Activated naive CD4-positive, alpha-beta T cell treated with anti-CD3 and anti-CD28 coated beads for 36 hours (primary cell): Measurements from ENCODE around the gene ERC2. TPM values are rescaled to one million over a fixed set of nuclear protein-coding genes. Genes with fewer than 3 reads are reported as not detected.

ENCODE experiments used
- CTCF ChIA-PET: fragments of 350-600 bp; sonication (Branson Sonifier 250); formaldehyde crosslinking; loops from one replicate; lab custom pipeline; 2021; ENCODE audit warnings: antibody characterized with exemption; lab: Charles Lee
- DNase-seq: peaks from one replicate; pipeline ENCODE4 v3.0.0-alpha.2; 2020
- H3K27ac Mint-ChIP-seq: one replicate; pipeline ENCODE4 v1.8.0; 2021; ENCODE audit warnings: mild to moderate bottlenecking, mixed read lengths
- H3K27me3 Mint-ChIP-seq: one replicate; pipeline ENCODE4 v1.8.0; 2021; ENCODE audit warnings: low read depth, mixed read lengths
- H3K36me3 Mint-ChIP-seq: one replicate; pipeline ENCODE4 v1.8.0; 2021; ENCODE audit warnings: low read depth, mixed read lengths
- H3K4me1 Mint-ChIP-seq: one replicate; pipeline ENCODE4 v1.8.0; 2021; ENCODE audit warnings: low read depth, mixed read lengths
- H3K4me3 Mint-ChIP-seq: one replicate; pipeline ENCODE4 v1.8.0; 2021; ENCODE audit warnings: mild to moderate bottlenecking, moderate library complexity, mixed read lengths
- H3K9me3 Mint-ChIP-seq: one replicate; pipeline ENCODE4 v1.8.0; 2021; ENCODE audit warnings: mixed read lengths
- intact Hi-C: fragments of 100-400 bp; cut with micrococcal nuclease; formaldehyde crosslinking; loops from one replicate; pipeline ENCODE4 v1.15.1; 2023
- total RNA-seq, 2 experiments: library from RNA; stranded (reverse); gene quantifications; one replicate each; pipeline ENCODE4 v1.2.3, GENCODE V29; 2021

Gene ERC2
- total RNA-seq, 2 experiments from 2014 or later = 0.12 TPM; not detected in 1

GRCh38 chr3:55797775-55798174 lies 670.5 kb downstream of the ERC2 start:
- Mint-ChIP-seq H3K36me3 (no peaks in the 10 kb centered on the region), H3K27me3 (no peaks in the 10 kb centered on the region), H3K9me3 (no peaks in the 10 kb centered on the region), H3K4me1 (no peaks in the 10 kb centered on the region), H3K27ac (no peak overlapping the region), H3K4me3 (no peak overlapping the region)
- CTCF ChIA-PET = no interaction called here
- no peak for DNase-seq
- intact Hi-C loops = no loop called here

DNA sequence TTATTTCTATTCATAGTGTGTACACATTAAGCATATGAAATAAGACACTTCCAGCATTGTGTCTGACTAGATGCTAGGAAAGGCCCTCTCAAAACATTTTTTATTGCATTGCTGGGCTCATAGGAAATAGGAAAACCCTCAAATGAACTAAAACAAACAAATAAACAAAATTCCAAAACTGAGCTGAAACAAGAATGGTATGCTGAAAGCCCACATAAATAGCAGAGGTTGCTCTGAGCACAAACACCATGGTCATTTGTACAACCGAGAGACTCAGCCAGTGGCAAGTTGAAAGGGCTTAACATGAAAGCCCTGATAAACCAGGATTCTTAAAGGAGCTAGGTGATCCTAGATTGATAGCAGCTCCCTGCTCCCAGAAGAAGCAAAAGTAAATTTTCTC lies 671.2 kb downstream of the ERC2 start:
- H3K9me3 Mint-ChIP-seq = no peaks in the 10 kb centered on the region
- H3K4me3 Mint-ChIP-seq = no peak overlapping the region
- intact Hi-C loops = no loop called here
- no peak overlapping the region for H3K27ac Mint-ChIP-seq
- CTCF ChIA-PET = no interaction called here
- no peak for DNase-seq
- no peaks in the 10 kb centered on the region for H3K36me3 Mint-ChIP-seq
- no peaks in the 10 kb centered on the region for H3K4me1 Mint-ChIP-seq
- no peaks in the 10 kb centered on the region for H3K27me3 Mint-ChIP-seq

DNA sequence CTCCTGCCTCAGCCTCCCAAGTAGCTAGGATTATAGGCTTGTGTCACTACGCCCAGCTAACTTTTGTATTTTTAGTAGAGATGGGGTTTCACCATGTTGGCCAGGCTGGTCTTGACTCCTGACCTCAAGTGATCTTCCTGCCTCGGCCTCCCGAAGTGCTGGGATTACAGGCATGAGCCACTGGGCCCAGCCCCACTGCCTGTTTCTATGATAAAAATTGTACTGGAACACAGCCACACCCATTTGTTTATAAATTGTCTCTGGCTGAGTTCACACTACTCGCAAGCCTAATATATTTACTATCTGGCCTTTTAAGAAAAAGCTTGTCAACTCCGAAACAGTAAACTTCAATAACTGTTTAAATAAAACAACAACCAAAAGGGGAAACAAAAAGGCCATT lies 671.7 kb downstream of the ERC2 start:
- H3K4me3 Mint-ChIP-seq = no peak overlapping the region
- no peaks in the 10 kb centered on the region for H3K9me3 Mint-ChIP-seq
- no peaks in the 10 kb centered on the region for H3K36me3 Mint-ChIP-seq
- DNase-seq = no peak
- intact Hi-C loops = no loop called here
- no peaks in the 10 kb centered on the region for H3K4me1 Mint-ChIP-seq
- CTCF ChIA-PET = no interaction called here
- H3K27me3 Mint-ChIP-seq = no peaks in the 10 kb centered on the region
- H3K27ac Mint-ChIP-seq = no peak overlapping the region

GRCh38 chr3:55795746-55796145 lies 672.5 kb downstream of the ERC2 start:
- Mint-ChIP-seq H3K4me3 (no peak overlapping the region), H3K4me1 (no peaks in the 10 kb centered on the region), H3K27ac (no peak overlapping the region), H3K27me3 (no peaks in the 10 kb centered on the region), H3K36me3 (no peaks in the 10 kb centered on the region), H3K9me3 (no peaks in the 10 kb centered on the region)
- intact Hi-C loops = no loop called here
- no peak for DNase-seq
- CTCF ChIA-PET = no interaction called here

- no peak for DNase-seq
Measured at GRCh38 chr3:55795296-55795695, 673.0 kb downstream of the ERC2 start.

DNA sequence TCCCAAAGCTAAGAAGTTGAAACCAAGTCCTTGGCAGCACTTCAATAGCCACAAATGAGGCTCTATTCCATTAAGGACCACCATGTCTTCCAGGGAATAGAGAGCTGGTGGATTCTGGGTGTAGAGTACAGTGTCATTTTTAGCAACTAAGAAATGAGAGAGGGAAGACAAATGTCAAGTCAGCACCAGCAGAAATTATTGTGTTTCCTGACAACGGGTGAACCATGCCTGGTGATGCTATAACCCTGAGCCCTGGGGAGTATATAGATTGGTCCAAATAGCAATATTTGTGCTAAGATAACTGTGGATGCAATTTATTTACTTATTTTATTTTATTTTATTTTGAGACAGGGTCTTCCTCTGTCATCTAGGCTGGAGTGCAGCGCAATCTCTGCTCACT lies 675.5 kb downstream of the ERC2 start:
- Mint-ChIP-seq H3K36me3 (no peaks in the 10 kb centered on the region), H3K27me3 (no peaks in the 10 kb centered on the region), H3K27ac (no peak overlapping the region), H3K4me1 (no peaks in the 10 kb centered on the region), H3K9me3 (no peaks in the 10 kb centered on the region), H3K4me3 (no peak overlapping the region)
- intact Hi-C loops = no loop called here
- CTCF ChIA-PET = no interaction called here
- no peak for DNase-seq

More at GRCh38 chr3:55795296-55795695, 673.0 kb downstream of the ERC2 start:
- intact Hi-C loops = no loop called here
- Mint-ChIP-seq H3K27ac (no peak overlapping the region), H3K9me3 (no peaks in the 10 kb centered on the region), H3K4me3 (no peak overlapping the region), H3K4me1 (no peaks in the 10 kb centered on the region), H3K36me3 (no peaks in the 10 kb centered on the region), H3K27me3 (no peaks in the 10 kb centered on the region)
- CTCF ChIA-PET = no interaction called here

- Mint-ChIP-seq H3K9me3 (no peaks in the 10 kb centered on the region), H3K27me3 (no peaks in the 10 kb centered on the region), H3K4me3 (no peak overlapping the region), H3K36me3 (no peaks in the 10 kb centered on the region), H3K4me1 (no peaks in the 10 kb centered on the region), H3K27ac (no peak overlapping the region)
- CTCF ChIA-PET = no interaction called here
- no peak for DNase-seq
- intact Hi-C loops = no loop called here
Measured at GRCh38 chr3:55792009-55792408, 676.3 kb downstream of the ERC2 start.

GRCh38 chr3:55790596-55791350 lies 677.5 kb downstream of the ERC2 start:
- Mint-ChIP-seq H3K4me1 (no peaks in the 10 kb centered on the region), H3K27me3 (no peaks in the 10 kb centered on the region), H3K36me3 (no peaks in the 10 kb centered on the region), H3K9me3 (no peaks in the 10 kb centered on the region), H3K4me3 (no peak overlapping the region), H3K27ac (no peak overlapping the region)
- no peak for DNase-seq
- intact Hi-C loops = no loop called here
- CTCF ChIA-PET = no interaction called here

DNA sequence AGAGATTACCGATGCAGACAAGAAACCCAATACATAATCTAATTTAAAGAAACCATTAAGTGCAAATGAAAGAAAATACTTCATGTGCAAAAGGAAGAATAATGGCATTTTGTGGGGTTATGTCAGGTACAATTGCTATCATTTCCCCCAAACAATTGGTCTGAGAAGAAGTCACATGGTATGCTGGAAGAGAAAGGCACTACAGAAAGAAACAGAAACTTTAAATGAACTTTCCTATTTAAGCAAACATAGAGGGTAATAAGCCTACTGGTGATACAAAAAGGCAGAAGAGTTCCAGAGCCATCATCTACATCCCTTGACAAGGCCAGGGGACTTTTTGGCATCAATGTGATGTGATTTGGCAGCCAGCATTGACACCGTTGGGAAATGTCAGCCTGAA lies 678.8 kb downstream of the ERC2 start:
- no peaks in the 10 kb centered on the region for H3K4me1 Mint-ChIP-seq
- CTCF ChIA-PET = no interaction called here
- no peaks in the 10 kb centered on the region for H3K36me3 Mint-ChIP-seq
- no peak overlapping the region for H3K27ac Mint-ChIP-seq
- no peaks in the 10 kb centered on the region for H3K9me3 Mint-ChIP-seq
- no peak for DNase-seq
- H3K27me3 Mint-ChIP-seq = no peaks in the 10 kb centered on the region
- H3K4me3 Mint-ChIP-seq = no peak overlapping the region
- intact Hi-C loops = no loop called here

- Mint-ChIP-seq H3K4me1 (no peaks in the 10 kb centered on the region), H3K27me3 (no peaks in the 10 kb centered on the region), H3K36me3 (no peaks in the 10 kb centered on the region), H3K9me3 (no peaks in the 10 kb centered on the region), H3K27ac (no peak overlapping the region), H3K4me3 (no peak overlapping the region)
- intact Hi-C loops = no loop called here
- DNase-seq = no peak
- CTCF ChIA-PET = no interaction called here
Measured at GRCh38 chr3:55782807-55783206, 685.5 kb downstream of the ERC2 start.

- no peak overlapping the region for H3K27ac Mint-ChIP-seq
- no peak overlapping the region for H3K4me3 Mint-ChIP-seq
- H3K9me3 Mint-ChIP-seq = no peaks in the 10 kb centered on the region
- H3K27me3 Mint-ChIP-seq = no peaks in the 10 kb centered on the region
- CTCF ChIA-PET = no interaction called here
- no peak for DNase-seq
- no peaks in the 10 kb centered on the region for H3K36me3 Mint-ChIP-seq
- no peaks in the 10 kb centered on the region for H3K4me1 Mint-ChIP-seq
- intact Hi-C loops = no loop called here
Measured at GRCh38 chr3:55782351-55782750, 685.9 kb downstream of the ERC2 start.

DNA sequence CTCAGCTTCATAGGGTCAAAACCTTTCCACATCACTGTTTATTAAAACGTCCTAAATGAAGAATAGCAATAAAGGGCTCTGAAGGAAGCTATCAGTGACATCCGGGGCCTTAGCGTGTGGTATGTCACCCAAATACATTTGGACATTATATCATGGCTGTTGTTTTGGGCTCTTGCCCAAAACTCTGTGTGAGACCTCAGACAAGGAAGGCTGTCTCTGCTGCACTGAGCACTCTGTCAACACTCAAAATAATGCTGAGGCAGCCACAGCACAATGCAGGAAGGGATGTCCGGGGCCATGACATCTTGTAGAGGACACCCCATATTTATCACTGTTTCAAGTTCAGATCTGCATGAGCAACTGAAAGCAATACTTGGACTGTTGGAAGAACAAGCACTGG lies 687.4 kb downstream of the ERC2 start:
- H3K36me3 Mint-ChIP-seq = no peaks in the 10 kb centered on the region
- no peak overlapping the region for H3K27ac Mint-ChIP-seq
- no peak for DNase-seq
- no peaks in the 10 kb centered on the region for H3K4me1 Mint-ChIP-seq
- no peaks in the 10 kb centered on the region for H3K9me3 Mint-ChIP-seq
- intact Hi-C loops = no loop called here
- H3K4me3 Mint-ChIP-seq = no peak overlapping the region
- no peaks in the 10 kb centered on the region for H3K27me3 Mint-ChIP-seq
- CTCF ChIA-PET = no interaction called here

DNA sequence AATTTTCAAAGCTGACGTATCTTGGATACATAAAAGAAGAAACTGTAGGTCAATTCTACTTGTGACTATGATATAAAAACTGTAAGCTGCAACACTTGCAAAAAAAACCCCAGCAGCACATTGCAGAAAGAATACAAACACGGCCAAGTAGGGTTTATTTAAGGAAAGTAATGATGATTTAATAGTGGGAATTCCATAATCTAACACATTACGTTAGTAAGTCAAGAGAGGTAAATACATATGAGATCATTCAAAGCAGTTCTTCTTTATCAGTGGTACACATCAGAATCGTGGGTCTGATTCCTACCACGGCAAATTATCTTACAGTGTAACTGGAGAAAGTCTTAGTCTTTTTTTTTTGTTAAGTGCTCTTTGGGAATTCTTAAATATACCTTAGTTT lies 688.7 kb downstream of the ERC2 start:
- no peaks in the 10 kb centered on the region for H3K9me3 Mint-ChIP-seq
- H3K27ac Mint-ChIP-seq = no peak overlapping the region
- no peaks in the 10 kb centered on the region for H3K27me3 Mint-ChIP-seq
- H3K36me3 Mint-ChIP-seq = no peaks in the 10 kb centered on the region
- CTCF ChIA-PET = no interaction called here
- intact Hi-C loops = no loop called here
- no peaks in the 10 kb centered on the region for H3K4me1 Mint-ChIP-seq
- no peak for DNase-seq
- no peak overlapping the region for H3K4me3 Mint-ChIP-seq
